Thyroid gland (tissue), 4 donors: ENCODE results near the gene TRAF3IP1. TPM values are rescaled to one million over a fixed set of nuclear protein-coding genes. Genes with fewer than 3 reads are reported as not detected.

Experiments used
- DNase-seq, 2 donors: peaks; one replicate each; pipeline ENCODE4 v3.0.0-alpha.2; 2019
- H3K27ac ChIP-seq, 3 donors: fragments of 200-600 bp; sonication (generic); 1 replicate in 2 of 3; 2 replicates in 1 of 3; pipeline ENCODE4 v1.5.1; 2016 to 2019; ENCODE audit warnings: mild to moderate bottlenecking in 1 of 3, moderate library complexity in 1 of 3
- H3K27me3 ChIP-seq: fragments of 200-600 bp; sonication (generic); one replicate; pipeline ENCODE4 v1.5.1; 2019
- H3K36me3 ChIP-seq, 2 donors: fragments of 200-600 bp; sonication (generic); one replicate each; pipeline ENCODE4 v1.5.1; 2016 to 2019
- H3K4me1 ChIP-seq, 2 donors: fragments of 200-600 bp; sonication (generic); one replicate each; pipeline ENCODE4 v1.5.1; 2017 to 2019
- H3K4me3 ChIP-seq, 3 donors: fragments of 200-600 bp; sonication (generic); replicated peaks in 1 of 3; 1 replicate in 2 of 3; 2 replicates in 1 of 3; pipeline ENCODE4 v1.5.1; 2016; ENCODE audit warnings: mild to moderate bottlenecking in 1 of 3
- H3K9me3 ChIP-seq: fragments of 200-600 bp; sonication (generic); one replicate; pipeline ENCODE4 v1.5.1; 2017
- POLR2A ChIP-seq, 2 donors: fragments of 450-650 bp; IDR thresholded peaks; one replicate each; pipeline ENCODE4 v1.6.1; 2017; ENCODE audit warnings: antibody characterized with exemption in 2 of 2, mild to moderate bottlenecking in 2 of 2, moderate library complexity in 1 of 2
- WGBS, 2 donors: methylation state at CpG; one replicate each; pipeline ENCODE4 v1.1.5; 2017; 5-methylcytosine and 5-hydroxymethylcytosine counted together
- intact Hi-C: fragments of 100-400 bp; cut with DNase I; formaldehyde crosslinking; loops from one replicate; pipeline ENCODE4 v1.15.1; 2023
- total RNA-seq, 4 donors: library from RNA; depleted of rRNA; stranded (reverse); fragments of >200 nt; gene quantifications; one replicate each; pipeline ENCODE4 v1.2.3, GENCODE V29; 2016
- TF ChIP-seq, protein P1 (sequence below), 6 experiments: fragments of 200-600 bp in 3 of 6; fragments of 450-650 bp in 3 of 6; sonication (generic) in 3 of 6; IDR thresholded peaks; one replicate each; pipeline ENCODE4 v1.5.1; 2016 to 2019; ENCODE audit warnings: antibody characterized with exemption in 6 of 6, mild to moderate bottlenecking in 2 of 6, inconsistent platforms in 1 of 6, moderate library complexity in 1 of 6

TRAF3IP1 gene
- total RNA-seq, 4 donors from 2014 or later, result 19.5 to 24.7 (median 22.2) TPM

DNA sequence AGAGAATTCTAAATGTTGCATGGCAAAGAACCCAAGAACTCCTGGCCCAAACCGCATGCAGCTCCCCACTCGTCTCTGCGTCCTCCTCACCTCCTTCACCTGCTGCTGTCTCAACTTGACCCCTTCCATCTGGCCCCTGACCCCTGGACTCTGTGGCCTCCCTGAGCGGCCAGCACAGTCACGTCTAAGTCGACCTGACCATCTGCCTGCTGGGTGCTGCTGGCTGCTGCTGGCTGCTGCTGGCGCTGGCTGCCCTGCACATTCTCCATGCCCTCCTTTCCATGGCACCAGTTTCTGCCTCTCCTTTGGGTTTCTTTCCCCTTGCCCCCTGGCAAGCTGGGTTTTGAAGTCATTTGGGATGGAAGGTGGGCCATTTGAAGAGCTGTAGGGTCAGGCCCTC lies 76.3 kb downstream of the TRAF3IP1 start:
- Histone ChIP-seq H3K4me3 (no peak overlapping the region), H3K36me3 (no peaks in the 10 kb centered on the region), H3K9me3 (no peaks in the 10 kb centered on the region), H3K27me3 (no peaks in the 10 kb centered on the region), H3K4me1 (peaks cover 9 to 17% of the 10 kb centered on the region in 2 donors), H3K27ac (no peak overlapping the region)
- whole genome bisulfite sequencing, 2 donors, result 96 to 97% methylated on average over 7 of the region's 7 CpGs
- TF ChIP-seq, protein P1, sequence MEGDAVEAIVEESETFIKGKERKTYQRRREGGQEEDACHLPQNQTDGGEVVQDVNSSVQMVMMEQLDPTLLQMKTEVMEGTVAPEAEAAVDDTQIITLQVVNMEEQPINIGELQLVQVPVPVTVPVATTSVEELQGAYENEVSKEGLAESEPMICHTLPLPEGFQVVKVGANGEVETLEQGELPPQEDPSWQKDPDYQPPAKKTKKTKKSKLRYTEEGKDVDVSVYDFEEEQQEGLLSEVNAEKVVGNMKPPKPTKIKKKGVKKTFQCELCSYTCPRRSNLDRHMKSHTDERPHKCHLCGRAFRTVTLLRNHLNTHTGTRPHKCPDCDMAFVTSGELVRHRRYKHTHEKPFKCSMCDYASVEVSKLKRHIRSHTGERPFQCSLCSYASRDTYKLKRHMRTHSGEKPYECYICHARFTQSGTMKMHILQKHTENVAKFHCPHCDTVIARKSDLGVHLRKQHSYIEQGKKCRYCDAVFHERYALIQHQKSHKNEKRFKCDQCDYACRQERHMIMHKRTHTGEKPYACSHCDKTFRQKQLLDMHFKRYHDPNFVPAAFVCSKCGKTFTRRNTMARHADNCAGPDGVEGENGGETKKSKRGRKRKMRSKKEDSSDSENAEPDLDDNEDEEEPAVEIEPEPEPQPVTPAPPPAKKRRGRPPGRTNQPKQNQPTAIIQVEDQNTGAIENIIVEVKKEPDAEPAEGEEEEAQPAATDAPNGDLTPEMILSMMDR (IDR thresholded peaks at IDR 0.05), result no peak
- no peak for TF ChIP-seq POLR2A (IDR thresholded peaks at IDR 0.05)
- no peak for DNase-seq
- intact Hi-C loops, result no loop called here

DNA sequence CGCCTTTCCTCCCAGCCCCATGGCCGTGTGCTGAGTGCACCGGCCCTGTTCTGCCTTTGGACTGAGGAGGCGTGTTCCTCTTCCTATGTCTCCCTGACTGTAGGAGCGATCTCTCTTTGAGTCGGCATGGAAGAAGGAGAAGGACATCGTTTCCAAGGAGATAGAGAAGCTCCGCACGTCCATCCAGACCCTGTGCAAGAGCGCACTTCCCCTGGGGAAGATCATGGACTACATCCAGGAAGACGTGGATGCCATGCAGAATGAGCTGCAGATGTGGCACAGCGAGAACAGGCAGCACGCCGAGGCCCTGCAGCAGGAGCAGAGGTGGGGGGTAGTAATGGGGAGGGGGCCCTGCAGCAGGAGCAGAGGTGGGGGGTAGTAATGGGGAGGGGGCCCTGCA lies 77.0 kb downstream of the TRAF3IP1 start:
- Histone ChIP-seq H3K36me3 (no peaks in the 10 kb centered on the region), H3K27me3 (no peaks in the 10 kb centered on the region), H3K9me3 (no peaks in the 10 kb centered on the region), H3K27ac (no peak overlapping the region), H3K4me1 (peaks cover 9 to 17% of the 10 kb centered on the region in 2 donors), H3K4me3 (no peak overlapping the region)
- WGBS, 2 donors, result 89 to 94% methylated on average over 8 to 14 of the region's 14 CpGs
- TF ChIP-seq, protein P1 (IDR thresholded peaks at IDR 0.05), result no peak
- no peak for TF ChIP-seq POLR2A (IDR thresholded peaks at IDR 0.05)
- no peak for DNase-seq
- intact Hi-C loops, result no loop called here

DNA sequence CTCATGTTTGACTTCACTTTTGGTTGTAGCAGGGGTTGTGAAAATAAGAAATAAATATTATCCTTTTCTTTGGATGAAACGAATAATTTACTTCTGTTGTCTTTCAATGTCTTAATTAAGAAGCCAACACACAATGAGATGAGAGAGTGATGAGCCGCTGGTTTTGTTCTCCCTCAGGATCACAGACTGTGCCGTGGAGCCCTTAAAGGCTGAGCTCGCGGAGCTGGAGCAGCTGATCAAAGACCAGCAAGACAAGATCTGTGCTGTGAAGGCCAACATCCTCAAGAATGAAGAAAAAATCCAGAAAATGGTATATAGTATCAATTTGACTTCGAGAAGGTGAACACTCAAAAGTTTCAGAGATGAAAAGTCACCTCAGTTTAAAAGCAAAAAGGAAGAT lies 78.3 kb downstream of the TRAF3IP1 start:
- H3K4me1 ChIP-seq, result peaks cover 9 to 17% of the 10 kb centered on the region in 2 donors
- no peak overlapping the region for H3K4me3 ChIP-seq
- intact Hi-C loops, result no loop called here
- no peaks in the 10 kb centered on the region for H3K27me3 ChIP-seq
- H3K27ac ChIP-seq, result peak overlapping the region; percentile 8 to 74 (median 51)
- 68 to 78% methylated on average over 6 of the region's 6 CpGs for WGBS, 2 donors
- no peaks in the 10 kb centered on the region for H3K9me3 ChIP-seq
- peak; percentile 31 to 39 for DNase-seq
- TF ChIP-seq, protein P1 (IDR thresholded peaks at IDR 0.05), result no peak
- no peak for TF ChIP-seq POLR2A (IDR thresholded peaks at IDR 0.05)
- peaks cover 0 to 2% of the 10 kb centered on the region in 2 donors for H3K36me3 ChIP-seq

DNA sequence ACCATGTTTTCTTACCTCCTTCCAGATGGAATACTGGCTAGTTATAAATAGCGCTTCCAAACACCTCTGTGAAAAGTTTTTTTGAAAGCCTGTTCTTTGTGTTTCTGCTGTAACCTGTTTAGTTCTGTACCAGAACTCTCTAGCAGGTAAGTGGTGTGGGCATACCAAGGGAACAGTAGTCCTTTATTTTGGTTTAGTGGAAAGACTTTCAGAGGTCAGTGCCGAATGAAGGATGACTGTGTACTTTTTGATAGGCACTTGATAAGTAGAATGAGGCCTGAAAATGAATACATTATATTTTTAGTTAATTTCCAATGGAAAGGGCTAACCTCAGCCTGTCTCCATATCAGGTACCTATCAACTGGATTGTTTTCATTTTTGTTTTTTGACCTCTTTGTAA lies 78.8 kb downstream of the TRAF3IP1 start:
- Histone ChIP-seq H3K4me1 (peaks cover 9 to 17% of the 10 kb centered on the region in 2 donors), H3K36me3 (peaks cover 0 to 3% of the 10 kb centered on the region in 2 donors), H3K27me3 (no peaks in the 10 kb centered on the region), H3K27ac (peak overlapping the region; percentile 8 to 74 (median 51)), H3K4me3 (no peak overlapping the region), H3K9me3 (no peaks in the 10 kb centered on the region)
- DNase-seq, result no peak
- TF ChIP-seq, protein P1 (IDR thresholded peaks at IDR 0.05), result no peak
- no peak for TF ChIP-seq POLR2A (IDR thresholded peaks at IDR 0.05)
- WGBS, 2 donors, result 55 to 64% methylated on average over 2 of the region's 2 CpGs
- intact Hi-C loops, result no loop called here

DNA sequence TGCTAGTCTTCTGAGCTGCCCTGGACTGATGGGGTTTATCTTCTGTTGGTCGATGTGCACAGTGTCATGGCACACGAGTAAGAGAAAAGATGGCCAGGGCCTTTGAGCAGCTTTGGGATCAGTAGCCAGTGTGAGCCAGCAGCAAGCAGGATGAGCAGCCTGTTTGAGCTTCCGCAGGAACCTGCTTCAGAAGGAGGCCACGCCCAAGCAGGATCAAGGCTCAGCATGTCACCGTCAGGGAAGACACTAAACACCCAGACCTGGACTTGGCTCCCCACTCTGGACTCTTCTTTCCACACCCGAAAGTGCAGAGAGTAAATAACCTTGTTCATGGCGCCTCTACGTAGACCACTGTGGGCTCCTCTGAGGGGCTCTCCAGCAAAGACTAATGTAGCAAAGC lies 81.2 kb downstream of the TRAF3IP1 start:
- intact Hi-C loops, result no loop called here
- WGBS, 2 donors, result 89 to 96% methylated on average over 6 to 8 of the region's 8 CpGs
- no peaks in the 10 kb centered on the region for H3K27me3 ChIP-seq

More for the DNA sequence above, 81.2 kb downstream of the TRAF3IP1 start:
- DNase-seq, result no peak
- Histone ChIP-seq H3K36me3 (peaks cover 0 to 3% of the 10 kb centered on the region in 2 donors), H3K9me3 (no peaks in the 10 kb centered on the region), H3K4me1 (peaks cover 9 to 13% of the 10 kb centered on the region in 2 donors), H3K27ac (no peak overlapping the region), H3K4me3 (no peak overlapping the region)
- TF ChIP-seq, protein P1 (IDR thresholded peaks at IDR 0.05), result no peak
- no peak for TF ChIP-seq POLR2A (IDR thresholded peaks at IDR 0.05)
